Endothelial cell of umbilical vein (primary cell): Measurements from ENCODE around the gene CARMIL1. TPM values are rescaled to one million over a fixed set of nuclear protein-coding genes. Genes with fewer than 3 reads are reported as not detected.

ENCODE experiments used
- BruUV-seq: library from RNA; stranded (reverse); fragments of 400-500 nt; replicated peaks from 2 replicates; lab custom pipeline; 2021; lab: Mats Ljungman, UMichigan
- CTCF ChIA-PET: fragments of 300-600, 350-600 bp; sonication (Branson Sonifier 250); formaldehyde crosslinking; loops from one replicate; lab custom pipeline; 2021; ENCODE audit warnings: antibody characterized with exemption, inconsistent platforms; lab: Charles Lee
- POLR2A ChIA-PET: fragments of 300-600, 350-600 bp; sonication (Branson Sonifier 250); formaldehyde crosslinking; loops from one replicate; lab custom pipeline; 2021; ENCODE audit warnings: antibody characterized with exemption, inconsistent platforms; lab: Charles Lee
- DNase-seq: peaks from one replicate; pipeline ENCODE4 v3.0.0-alpha.2; 2011; ENCODE audit warnings: low read depth, low spot score
- FAIRE-seq: peaks from 2 replicates; lab custom pipeline; 2011; peaks lifted over from hg19 to GRCh38; lab: Jason Lieb, UNC
- H2AFZ ChIP-seq: 2 replicates; pipeline ENCODE4 v1.6.0; 2012; ENCODE audit warnings: low read depth, low read length, control low read depth, inconsistent platforms
- H3K27ac ChIP-seq: 2 replicates; pipeline ENCODE4 v1.5.1; 2011; ENCODE audit warnings: low read depth, mild to moderate bottlenecking, control low read depth, low read length, moderate library complexity; ENCODE audit not compliant: insufficient read depth
- H3K27me3 ChIP-seq, 2 experiments: 2 replicates each; pipeline versions ENCODE4 v1.6.0 to v1.6.1; 2011; ENCODE audit warnings: low read length in 2 of 2, mixed read lengths in 1 of 2; ENCODE audit not compliant: control insufficient read depth in 2 of 2, insufficient read depth in 2 of 2
- H3K36me3 ChIP-seq, 2 experiments: 2 replicates in 1 of 2; 3 replicates in 1 of 2; pipeline ENCODE4 v1.5.1; 2011; ENCODE audit warnings: low read length in 2 of 2, mild to moderate bottlenecking in 1 of 2, moderate library complexity in 1 of 2; ENCODE audit not compliant: control insufficient read depth in 2 of 2, insufficient read depth in 2 of 2; ENCODE audit errors: extremely low read depth in 1 of 2
- H3K4me1 ChIP-seq: 3 replicates; pipeline ENCODE4 v1.5.1; 2011; ENCODE audit warnings: mild to moderate bottlenecking, low read length; ENCODE audit not compliant: control insufficient read depth, insufficient read depth; ENCODE audit errors: extremely low read depth
- H3K4me2 ChIP-seq: 2 replicates; pipeline ENCODE4 v1.6.1; 2011; ENCODE audit warnings: low read length, control low read depth, mixed read lengths; ENCODE audit not compliant: insufficient read depth
- H3K4me3 ChIP-seq, 3 experiments: fragments of 200-600 bp in 1 of 3; sonication (generic), shearing (Covaris generic) in 1 of 3; replicated peaks in 1 of 3; 2 replicates each; pipeline ENCODE4 v1.5.1; 2011 to 2016; ENCODE audit warnings: control low read depth in 3 of 3, low read length in 3 of 3, mild to moderate bottlenecking in 2 of 3, inconsistent platforms in 1 of 3, low read depth in 1 of 3, moderate library complexity in 1 of 3; ENCODE audit not compliant: insufficient read depth in 1 of 3
- H3K79me2 ChIP-seq: 2 replicates; pipeline ENCODE4 v1.6.0; 2012; ENCODE audit warnings: low read length, inconsistent platforms; ENCODE audit not compliant: control insufficient read depth, insufficient read depth
- H3K9ac ChIP-seq: replicated peaks from 2 replicates; pipeline ENCODE3; 2011; ENCODE audit warnings: low read length, control low read depth; ENCODE audit not compliant: insufficient read depth; ENCODE audit errors: extremely low read depth
- H3K9me1 ChIP-seq: replicated peaks from 3 replicates; pipeline ENCODE4 v1.6.0; 2011; ENCODE audit warnings: mild to moderate bottlenecking, low read length; ENCODE audit not compliant: control insufficient read depth, insufficient read depth; ENCODE audit errors: extremely low read depth
- H3K9me3 ChIP-seq: replicated peaks from 2 replicates; pipeline ENCODE4 v1.5.1; 2012; ENCODE audit warnings: low read length, inconsistent platforms; ENCODE audit not compliant: control insufficient read depth, insufficient read depth
- H4K20me1 ChIP-seq: replicated peaks from 2 replicates; pipeline ENCODE3; 2011; ENCODE audit warnings: mild to moderate bottlenecking, low read length; ENCODE audit not compliant: control insufficient read depth, insufficient read depth; ENCODE audit errors: extremely low read depth
- CTCF ChIP-seq, 2 donors: IDR thresholded peaks; 1 replicate in 1 of 2; 2 replicates in 1 of 2; pipeline ENCODE4 v1.5.1; 2011; ENCODE audit warnings: low read length in 2 of 2, mild to moderate bottlenecking in 2 of 2, moderate library complexity in 2 of 2, control low read depth in 1 of 2, inconsistent platforms in 1 of 2, low read depth in 1 of 2; ENCODE audit not compliant: insufficient read depth in 1 of 2; ENCODE audit errors: extremely low read depth in 1 of 2
- EZH2 ChIP-seq: IDR thresholded peaks from 2 replicates; pipeline ENCODE4 v1.6.1; 2012; ENCODE audit warnings: borderline replicate concordance, low read depth, mild to moderate bottlenecking, moderate library complexity, low read length, inconsistent platforms; ENCODE audit not compliant: severe bottlenecking
- FOS ChIP-seq: IDR thresholded peaks from 2 replicates; pipeline ENCODE4 v1.6.1; 2011; ENCODE audit warnings: mild to moderate bottlenecking, low read length, moderate library complexity, borderline replicate concordance; ENCODE audit not compliant: insufficient read depth
- GATA2 ChIP-seq: IDR thresholded peaks from 2 replicates; pipeline ENCODE4 v1.7.0; 2011; ENCODE audit warnings: low read depth, mild to moderate bottlenecking, moderate library complexity, mixed read lengths, low read length; ENCODE audit not compliant: insufficient read length, insufficient read depth
- JUN ChIP-seq: IDR thresholded peaks from 2 replicates; pipeline ENCODE4 v1.6.1; 2011; ENCODE audit warnings: borderline replicate concordance, low read depth; ENCODE audit not compliant: insufficient read length, insufficient read depth
- MAX ChIP-seq: IDR thresholded peaks from 2 replicates; pipeline ENCODE4 v1.6.1; 2011; ENCODE audit not compliant: insufficient read depth, insufficient read length
- MYC ChIP-seq: IDR thresholded peaks from one replicate; pipeline ENCODE4 v1.6.1; 2011; ENCODE audit warnings: mild to moderate bottlenecking, low read depth, low read length
- POLR2A ChIP-seq: IDR thresholded peaks from 2 replicates; pipeline ENCODE4 v1.6.1; 2012; ENCODE audit warnings: low read depth, mild to moderate bottlenecking, control low read depth, low read length
- POLR2AphosphoS5 ChIP-seq: IDR thresholded peaks from 2 replicates; pipeline ENCODE4 v1.6.1; 2012; ENCODE audit warnings: low read depth, mild to moderate bottlenecking, control low read depth, low read length, moderate library complexity; ENCODE audit not compliant: insufficient read depth
- dilution Hi-C: fragments of 300-500 bp; cut with MboI; formaldehyde crosslinking; loops from one replicate; pipeline ENCODE4 v1.15.0; 2019; ENCODE audit warnings: low sequenced_read_pairs; ENCODE audit not compliant: extremely low pct_ligation_motif_present
- intact Hi-C: fragments of 100-400 bp; cut with micrococcal nuclease; formaldehyde crosslinking; loops from one replicate; pipeline ENCODE4 v1.10.0; 2022
- polyA plus RNA-seq, 4 experiments: library from polyadenylated mRNA; depleted of rRNA in 3 of 4; stranded (reverse) in 3 of 4; unstranded in 1 of 4; fragments of >200 nt; gene quantifications; 2 replicates each; pipeline versions ENCODE4 v1.2.1 to v1.2.3, GENCODE V29; 2011 to 2012; ENCODE audit warnings: missing spikeins in 1 of 4
- total RNA-seq: library from RNA; stranded (reverse); gene quantifications from 2 replicates; pipeline ENCODE4 v1.2.3, GENCODE V29; 2021

Gene CARMIL1
- total and polyA plus RNA-seq, 2 donors (not counting 3 experiments of a cell fraction or from before 2014, with no cell fraction given): 1.3 to 8.7 TPM

GRCh38 chr6:25558155-25558817 is 279.1 kb downstream of the CARMIL1 start:
- TF ChIP-seq POLR2A: no peak
- no peak for TF ChIP-seq MAX
- TF ChIP-seq POLR2AphosphoS5: no peak
- TF ChIP-seq CTCF (IDR thresholded peaks at IDR 0.05; ENCODE audit: extremely low read depth in 1 of 2, insufficient read depth in 1 of 2, low read depth in 1 of 2, low read length in 2 of 2): no peak
- no peak for TF ChIP-seq GATA2
- TF ChIP-seq EZH2: no peak
- no peak for TF ChIP-seq MYC
- TF ChIP-seq FOS: no peak
- no peak for TF ChIP-seq JUN
- POLR2A ChIA-PET: no interaction called here
- intact Hi-C loops: loop anchor here (5.0 kb wide), 1 partner anchor 159 kb away; no protein-coding TSS in a partner anchor
- no TSS peak for BruUV-seq
- H4K20me1 ChIP-seq: no peaks in the 10 kb centered on the region
- FAIRE-seq: no peak
- no peak overlapping the region for H3K27ac ChIP-seq
- no peak overlapping the region for H3K4me2 ChIP-seq
- H3K4me1 ChIP-seq: no peaks in the 10 kb centered on the region
- no peaks in the 10 kb centered on the region for H3K27me3 ChIP-seq
- H3K9me1 ChIP-seq: no peaks in the 10 kb centered on the region
- H3K9ac ChIP-seq: no peak overlapping the region
- H3K79me2 ChIP-seq: no peaks in the 10 kb centered on the region
- DNase-seq: no peak
- H3K4me3 ChIP-seq: no peak overlapping the region
- H2AFZ ChIP-seq: no peak overlapping the region
- H3K36me3 ChIP-seq: no peaks in the 10 kb centered on the region
- no peaks in the 10 kb centered on the region for H3K9me3 ChIP-seq
- CTCF ChIA-PET: interaction anchor here (0.7 to 6.2 kb wide), 8 partner anchors 9 to 335 kb away, joined by 3 to 125 read pairs (median 10); partner anchors contain the start of gene CARMIL1
- dilution Hi-C loops: no loop called here
